ENCODE data around the gene SHC2.

SHC2 gene

DNA sequence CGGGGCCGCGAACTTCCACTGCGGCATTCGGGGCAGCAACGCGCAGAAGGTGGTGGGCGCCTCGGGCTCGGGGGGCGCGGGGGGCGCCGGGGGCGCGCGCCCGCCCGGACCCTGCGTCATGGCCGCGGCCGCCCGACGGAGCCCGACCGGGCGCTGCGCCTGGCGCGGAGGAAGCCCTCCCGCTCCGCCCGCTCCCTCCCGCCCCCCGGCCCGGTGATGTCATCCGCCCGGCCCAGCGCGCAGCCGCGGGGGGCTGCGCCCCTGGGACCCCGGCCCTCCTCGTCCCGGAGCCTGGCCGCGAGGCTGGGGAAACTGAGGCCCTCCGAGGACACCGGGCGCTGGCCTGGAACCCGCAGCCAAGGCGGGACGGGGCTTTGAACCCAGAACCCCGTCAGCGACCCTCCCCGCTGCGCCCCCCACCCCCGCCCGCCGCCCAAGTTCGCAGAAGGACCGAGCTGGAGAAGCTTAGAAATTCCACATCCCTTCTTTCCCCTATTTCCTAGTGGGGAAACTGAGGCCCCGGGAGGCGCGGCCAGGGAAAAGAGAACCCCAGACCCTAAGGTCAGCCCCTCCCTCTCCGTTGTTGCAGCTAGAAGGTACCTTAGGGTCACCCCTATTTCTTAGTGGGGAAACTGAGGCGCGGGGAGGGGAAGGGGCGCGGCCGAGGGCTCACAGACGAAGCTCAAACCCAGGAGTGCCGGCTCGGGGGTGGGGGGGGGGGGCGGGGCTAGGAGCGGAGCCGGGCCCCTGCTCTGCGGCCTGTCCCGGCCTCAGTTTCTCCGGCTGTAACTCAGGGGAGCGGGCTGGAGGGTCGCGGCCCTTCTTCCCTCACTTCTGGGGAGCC is at the start of gene SHC2:
SHC2 (minus strand) TSS at position 157 of the 844 bp plus-strand sequence; CDS start at position 120, 37 bp downstream.
- DNase-seq = peak; percentile 35

- no peak for DNase-seq
Observed at GRCh38 chr19:508204-509150, 47.6 kb upstream of the SHC2 start.

- peak; percentile 75 for DNase-seq
Observed at GRCh38 chr19:507286-508203, 46.7 kb upstream of the SHC2 start, which contains the start of gene TPGS1. TPGS1 (plus strand) TSS chr19:507497; CDS start chr19:507507, 10 bp downstream.

- peak; percentile 100 for DNase-seq
Observed at GRCh38 chr19:506404-507285, 45.8 kb upstream of the SHC2 start.

DNA sequence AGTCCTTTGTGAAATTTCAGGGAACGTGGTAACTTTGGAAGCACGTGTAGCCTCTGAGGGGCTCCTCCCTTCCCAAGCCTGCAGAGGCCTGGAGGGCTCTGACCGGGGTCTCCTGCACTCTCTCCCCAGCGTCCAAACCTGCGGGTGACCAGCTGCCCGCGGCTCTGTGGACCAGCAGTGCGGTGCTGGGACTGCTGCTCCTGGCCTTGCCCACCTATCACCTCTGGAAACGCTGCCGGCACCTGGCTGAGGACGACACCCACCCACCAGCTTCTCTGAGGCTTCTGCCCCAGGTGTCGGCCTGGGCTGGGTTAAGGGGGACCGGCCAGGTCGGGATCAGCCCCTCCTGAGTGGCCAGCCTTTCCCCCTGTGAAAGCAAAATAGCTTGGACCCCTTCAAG is 43.8 kb upstream of the SHC2 start:
- no peak for DNase-seq

- DNase-seq = no peak
Observed at GRCh38 chr19:501646-502045, 40.8 kb upstream of the SHC2 start.

- no peak for DNase-seq
Observed at GRCh38 chr19:498977-499623, 38.3 kb upstream of the SHC2 start.

- no peak for DNase-seq
Observed at GRCh38 chr19:498511-498891, 37.7 kb upstream of the SHC2 start.

GRCh38 chr19:497869-498510 is 37.2 kb upstream of the SHC2 start:
- no peak for DNase-seq

DNA sequence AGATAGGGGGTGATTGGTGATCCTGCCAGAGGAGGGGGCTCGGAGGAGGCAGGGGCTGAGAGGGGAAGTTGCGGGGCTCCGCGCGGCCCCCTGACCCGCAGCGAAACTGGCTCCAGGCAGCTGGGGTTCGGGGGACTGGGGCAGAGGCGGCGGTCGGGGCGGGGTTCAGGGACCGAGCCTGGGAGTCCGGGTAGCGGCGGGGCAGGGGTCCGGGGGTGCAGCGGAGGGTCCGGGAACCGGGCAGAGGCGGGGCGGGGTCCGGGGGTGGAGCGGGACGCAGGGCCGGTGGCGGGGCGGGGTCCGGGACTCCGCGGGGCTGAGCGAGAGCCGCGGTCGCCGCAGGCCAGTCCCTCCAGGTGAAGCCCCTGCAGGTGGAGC is 36.6 kb upstream of the SHC2 start:
- DNase-seq = no peak

GRCh38 chr19:496986-497385 is 36.2 kb upstream of the SHC2 start:
- no peak for DNase-seq

- no peak for DNase-seq
Observed at GRCh38 chr19:496112-496665, 35.4 kb upstream of the SHC2 start, which contains the start of gene MADCAM1. MADCAM1 (plus strand) TSS chr19:496486; CDS start chr19:496500, 14 bp downstream.

DNA sequence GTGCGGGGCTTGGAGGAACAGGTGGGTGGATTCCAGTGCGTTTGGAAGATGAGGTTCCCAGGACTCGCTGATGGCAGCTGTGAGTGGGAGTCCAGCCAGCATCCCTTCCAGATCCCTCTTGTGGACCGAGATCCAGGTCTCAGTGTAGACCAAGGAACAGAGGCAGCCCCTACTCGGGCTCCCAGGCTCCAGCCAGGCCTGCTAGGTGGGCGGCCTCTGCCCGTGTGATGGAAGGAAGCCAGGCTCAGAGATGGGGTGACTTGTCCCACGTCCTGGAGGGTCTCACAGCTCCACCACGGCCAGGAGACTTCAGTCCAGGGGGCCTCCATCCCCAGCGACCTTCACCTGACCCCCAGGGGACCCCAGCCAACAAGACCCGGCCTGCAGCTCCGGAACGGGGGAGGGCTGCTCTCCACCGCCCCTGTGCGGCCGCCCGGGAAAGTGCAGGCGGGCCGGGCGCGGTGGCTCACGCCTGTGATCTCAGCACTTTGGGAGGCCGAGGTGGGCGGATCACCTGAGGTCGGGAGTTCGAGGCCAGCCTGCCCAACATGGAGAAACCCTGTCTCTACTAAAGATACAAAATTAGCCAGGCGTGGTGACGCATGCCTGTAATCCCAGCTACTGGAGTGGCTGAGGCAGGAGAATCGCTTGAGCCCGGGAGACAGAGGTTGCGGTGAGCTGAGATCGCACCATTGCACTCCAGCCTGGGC is 34.7 kb upstream of the SHC2 start:
- DNase-seq = no peak

GRCh38 chr19:495081-495401 is 34.2 kb upstream of the SHC2 start:
- DNase-seq = no peak

DNA sequence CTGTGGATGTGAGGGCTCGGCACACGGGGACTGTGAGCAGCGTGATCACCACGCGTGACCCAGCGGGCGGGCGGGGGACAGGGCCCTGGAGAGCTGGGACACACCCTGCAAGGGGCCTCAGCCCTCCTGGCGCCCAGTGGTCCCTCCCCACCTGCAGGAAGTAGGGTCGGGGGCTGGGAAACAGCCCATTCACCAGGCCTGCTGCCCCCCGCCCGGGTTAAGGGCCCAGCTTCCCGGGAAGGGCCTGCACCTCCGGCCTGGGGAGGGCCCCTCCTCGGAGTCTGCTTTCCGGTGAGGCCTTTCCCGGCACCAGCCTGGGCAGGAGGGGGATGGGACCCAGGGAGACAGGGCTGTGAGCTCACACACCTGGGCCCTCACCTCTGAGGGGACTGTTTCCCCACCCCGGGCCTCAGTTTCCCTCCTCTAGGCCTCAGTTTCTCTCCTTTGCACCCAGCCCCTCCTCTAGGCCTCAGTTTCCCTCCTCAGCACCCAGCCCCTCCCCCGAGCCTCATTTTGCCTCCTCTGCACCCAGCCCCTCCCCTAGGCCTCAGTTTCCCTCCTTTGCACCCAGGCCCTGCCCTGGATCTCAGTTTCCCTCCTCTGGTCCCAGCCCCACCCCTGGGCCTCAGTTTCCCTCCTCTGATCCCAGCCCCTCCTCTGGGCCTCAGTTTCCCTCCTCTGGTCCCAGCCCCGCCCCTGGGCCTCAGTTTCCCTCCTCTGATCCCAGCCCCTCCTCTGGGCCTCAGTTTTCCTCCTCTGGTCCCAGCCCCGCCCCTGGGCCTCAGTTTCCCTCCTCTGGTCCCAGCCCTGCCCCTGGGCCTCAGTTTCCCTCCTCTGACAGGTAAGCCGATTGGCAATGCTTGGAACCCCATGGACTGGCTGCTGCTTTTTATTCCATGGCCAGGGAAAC is 33.6 kb upstream of the SHC2 start:
- no peak for DNase-seq

- no peak for DNase-seq
Observed at GRCh38 chr19:493391-494170, 32.7 kb upstream of the SHC2 start.

- no peak for DNase-seq
Observed at GRCh38 chr19:492091-492531, 31.3 kb upstream of the SHC2 start.
